Measurements from ENCODE around the gene KCNIP4.

DNA sequence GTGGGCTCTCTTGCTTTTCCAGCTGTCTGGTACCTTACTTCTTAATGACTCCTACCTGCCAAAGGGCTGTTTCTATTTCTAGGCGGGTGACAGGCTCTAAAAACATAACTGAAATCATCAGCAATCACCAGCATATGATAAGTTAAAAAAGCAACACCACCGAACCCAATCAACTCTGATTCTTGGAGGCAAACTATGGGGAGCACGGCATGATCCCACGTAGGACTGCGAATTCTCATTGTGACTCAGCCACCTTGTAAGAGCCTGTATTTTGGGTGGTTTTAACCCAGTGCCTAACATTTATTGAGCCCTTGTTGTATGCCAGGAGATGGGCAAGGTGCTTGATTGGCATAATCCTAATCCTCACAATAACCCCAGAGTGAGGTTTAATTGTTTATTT lies 1091.5 kb downstream of the KCNIP4 start:
- TF ChIP-seq, protein P1, sequence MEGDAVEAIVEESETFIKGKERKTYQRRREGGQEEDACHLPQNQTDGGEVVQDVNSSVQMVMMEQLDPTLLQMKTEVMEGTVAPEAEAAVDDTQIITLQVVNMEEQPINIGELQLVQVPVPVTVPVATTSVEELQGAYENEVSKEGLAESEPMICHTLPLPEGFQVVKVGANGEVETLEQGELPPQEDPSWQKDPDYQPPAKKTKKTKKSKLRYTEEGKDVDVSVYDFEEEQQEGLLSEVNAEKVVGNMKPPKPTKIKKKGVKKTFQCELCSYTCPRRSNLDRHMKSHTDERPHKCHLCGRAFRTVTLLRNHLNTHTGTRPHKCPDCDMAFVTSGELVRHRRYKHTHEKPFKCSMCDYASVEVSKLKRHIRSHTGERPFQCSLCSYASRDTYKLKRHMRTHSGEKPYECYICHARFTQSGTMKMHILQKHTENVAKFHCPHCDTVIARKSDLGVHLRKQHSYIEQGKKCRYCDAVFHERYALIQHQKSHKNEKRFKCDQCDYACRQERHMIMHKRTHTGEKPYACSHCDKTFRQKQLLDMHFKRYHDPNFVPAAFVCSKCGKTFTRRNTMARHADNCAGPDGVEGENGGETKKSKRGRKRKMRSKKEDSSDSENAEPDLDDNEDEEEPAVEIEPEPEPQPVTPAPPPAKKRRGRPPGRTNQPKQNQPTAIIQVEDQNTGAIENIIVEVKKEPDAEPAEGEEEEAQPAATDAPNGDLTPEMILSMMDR (IDR thresholded peaks at IDR 0.05), result no peak
- no peak for TF ChIP-seq EZH2 (IDR thresholded peaks at IDR 0.05; ENCODE audit: borderline replicate concordance, insufficient read depth, low read depth, low read length, poor library complexity, severe bottlenecking)
